HG03342 (cell line): ENCODE data around the gene WWC1.
"Not testable (repeated sequence)": the region's sequence is repeated elsewhere in the genome, so short reads cannot be mapped to it uniquely, and the experiment has no call there.

ENCODE experiments used
- ATAC-seq: cut with Tn5 transposase; IDR thresholded peaks from one replicate; pipeline ENCODE4 v1.9.1; 2021; ENCODE audit warnings: mild to moderate bottlenecking, moderate library complexity; ENCODE audit not compliant: unreplicated experiment

The WWC1 gene

GRCh38 chr5:168328814-168329213 is 37.4 kb downstream of the WWC1 start:
- peak; percentile 68 for ATAC-seq

- ATAC-seq = no peak
These were observed 37.9 kb downstream of the WWC1 start for GRCh38 chr5:168329302-168329701.

GRCh38 chr5:168332042-168332441 is 40.6 kb downstream of the WWC1 start:
- ATAC-seq = no peak

- ATAC-seq = no peak
These were observed 42.8 kb downstream of the WWC1 start for GRCh38 chr5:168334280-168334679.

- ATAC-seq = no peak
These were observed 43.2 kb downstream of the WWC1 start for GRCh38 chr5:168334695-168335094.

- no peak for ATAC-seq
These were observed 45.9 kb downstream of the WWC1 start for GRCh38 chr5:168337361-168337760.

- ATAC-seq = no peak
These were observed 47.8 kb downstream of the WWC1 start for GRCh38 chr5:168339109-168339771.

- not testable (repeated sequence) for ATAC-seq
These were observed 48.3 kb downstream of the WWC1 start for GRCh38 chr5:168339772-168340140.

- no peak for ATAC-seq
These were observed 49.0 kb downstream of the WWC1 start for GRCh38 chr5:168340487-168340886.

- no peak for ATAC-seq
These were observed 49.7 kb downstream of the WWC1 start for GRCh38 chr5:168341178-168341577.

- ATAC-seq = no peak
These were observed 50.8 kb downstream of the WWC1 start for GRCh38 chr5:168342151-168342825.

GRCh38 chr5:168342985-168343384 is 51.5 kb downstream of the WWC1 start:
- ATAC-seq = no peak

- ATAC-seq = no peak
These were observed 55.0 kb downstream of the WWC1 start for GRCh38 chr5:168346417-168346816.

GRCh38 chr5:168347368-168348083 is 56.1 kb downstream of the WWC1 start:
- no peak for ATAC-seq

- no peak for ATAC-seq
These were observed 56.6 kb downstream of the WWC1 start for GRCh38 chr5:168348084-168348414.

GRCh38 chr5:168350315-168350714 is 58.9 kb downstream of the WWC1 start:
- ATAC-seq = no peak

GRCh38 chr5:168353216-168353957 is 61.9 kb downstream of the WWC1 start:
- no peak for ATAC-seq

GRCh38 chr5:168354397-168354796 is 63.0 kb downstream of the WWC1 start:
- no peak for ATAC-seq

GRCh38 chr5:168356171-168356570 is 64.7 kb downstream of the WWC1 start:
- ATAC-seq = no peak

GRCh38 chr5:168356592-168356991 is 65.1 kb downstream of the WWC1 start:
- no peak for ATAC-seq

GRCh38 chr5:168357876-168358275 is 66.4 kb downstream of the WWC1 start:
- ATAC-seq = no peak
